IPS-18c (cell line): ENCODE measurements around the gene MOB1A.

Source experiments
- H3K4me3 ChIP-seq: 2 replicates; pipeline ENCODE4 v1.7.0; 2013; ENCODE audit warnings: low read depth, mild to moderate bottlenecking, low read length, moderate library complexity; ENCODE audit not compliant: insufficient read depth
- H3K9me3 ChIP-seq: one replicate; pipeline ENCODE4 v1.6.1; 2013; ENCODE audit warnings: mild to moderate bottlenecking, low read length, moderate library complexity; ENCODE audit not compliant: control insufficient read depth, insufficient read depth

The MOB1A gene

DNA sequence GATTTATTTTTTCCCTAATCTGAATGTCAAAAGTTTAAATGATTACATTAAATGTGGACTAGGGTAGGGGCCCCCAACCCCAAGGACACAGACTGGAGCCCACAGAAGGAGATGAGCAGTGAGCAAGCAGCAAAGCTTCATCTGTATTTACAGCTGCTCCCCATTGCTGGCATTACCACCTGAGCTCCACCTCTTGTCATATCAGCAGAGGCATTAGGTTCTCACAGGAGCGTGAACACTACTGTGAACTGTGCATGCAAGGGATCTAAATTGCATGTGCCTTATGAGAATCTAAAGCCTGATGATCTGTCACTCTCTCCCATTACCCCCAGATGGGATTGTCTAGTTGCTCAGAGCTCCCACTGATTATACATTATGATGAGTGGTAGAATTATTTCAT lies 3.8 kb downstream of the MOB1A start:
- H3K9me3 ChIP-seq: no peaks in the 10 kb centered on the region
- no peak overlapping the region for H3K4me3 ChIP-seq

DNA sequence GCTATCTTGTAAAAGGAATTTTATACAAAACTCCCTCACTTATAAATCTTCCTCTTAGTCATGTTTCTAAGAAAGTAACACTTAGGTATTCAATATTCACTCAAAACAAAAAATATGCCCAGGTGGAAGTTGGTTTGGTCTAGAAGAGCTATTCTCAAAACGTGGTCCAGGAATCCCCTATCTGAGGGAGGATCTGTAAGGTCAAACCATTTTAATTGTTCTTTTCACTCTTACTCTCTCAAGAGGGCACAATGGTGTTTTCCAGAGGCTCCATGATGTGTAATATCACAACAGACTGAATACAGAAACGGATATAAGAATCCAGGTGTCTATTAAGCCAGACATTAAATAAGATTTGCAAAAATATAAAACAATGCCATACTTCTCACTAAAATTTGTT lies 9.9 kb downstream of the MOB1A start:
- Histone ChIP-seq H3K9me3 (peaks cover 2% of the 10 kb centered on the region), H3K4me3 (no peak overlapping the region)

DNA sequence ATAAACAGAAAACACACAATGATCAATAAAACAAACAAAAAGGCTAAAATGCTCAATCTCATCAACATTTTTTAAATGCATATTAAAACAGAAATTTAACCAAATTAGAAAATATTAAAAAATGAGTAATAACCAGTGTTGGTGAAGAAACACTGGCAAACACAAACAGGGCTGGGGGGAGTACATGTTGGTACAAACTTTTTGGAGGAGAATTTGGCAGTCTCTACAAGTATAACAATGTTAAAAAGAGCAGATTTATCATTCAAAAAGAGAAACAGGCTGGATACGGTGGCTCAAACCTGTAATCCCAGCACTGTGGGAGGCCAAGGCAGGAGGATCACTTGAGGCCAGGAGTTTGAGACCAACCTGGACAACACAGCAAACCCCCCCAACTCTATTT lies 13.9 kb downstream of the MOB1A start:
- Histone ChIP-seq H3K4me3 (no peak overlapping the region), H3K9me3 (peaks cover 2% of the 10 kb centered on the region)

DNA sequence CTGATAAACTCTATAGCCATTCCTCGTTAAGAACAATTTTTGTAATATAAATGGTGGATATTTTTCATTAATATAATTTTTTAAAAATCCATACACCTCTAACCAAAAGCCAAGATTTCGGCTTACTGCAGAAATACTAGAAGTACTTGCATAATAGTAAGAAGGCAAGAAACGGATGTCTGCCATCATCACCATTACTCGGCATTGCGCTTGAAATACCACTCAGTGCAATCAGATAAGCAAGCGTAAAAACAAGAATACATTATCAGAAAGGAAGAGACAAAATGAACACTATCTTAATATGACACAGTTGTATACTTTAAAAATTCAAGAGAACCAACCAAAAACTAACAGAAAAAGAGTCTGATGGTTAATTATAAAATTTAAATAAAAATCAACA lies 15.7 kb downstream of the MOB1A start:
- Histone ChIP-seq H3K4me3 (no peak overlapping the region), H3K9me3 (peaks cover 2% of the 10 kb centered on the region)

DNA sequence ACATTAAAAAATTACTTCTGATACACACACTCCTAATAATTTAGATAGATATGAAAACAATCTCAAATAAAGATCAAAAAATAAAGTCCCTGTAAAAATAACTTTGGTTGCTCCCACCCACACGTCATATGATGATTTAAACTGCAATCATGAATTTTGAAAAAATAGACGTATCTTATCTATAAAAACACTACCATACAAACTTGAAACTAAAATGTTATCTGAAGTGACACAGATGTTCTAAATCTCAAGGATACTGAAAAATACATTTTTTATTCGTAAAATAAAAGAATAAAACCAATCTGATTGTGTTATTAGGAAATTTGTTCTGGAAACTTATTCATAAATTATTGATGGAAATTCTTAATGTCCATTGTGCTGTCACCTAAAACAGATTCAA lies 22.8 kb downstream of the MOB1A start:
- Histone ChIP-seq H3K4me3 (no peak overlapping the region), H3K9me3 (no peaks in the 10 kb centered on the region)

DNA sequence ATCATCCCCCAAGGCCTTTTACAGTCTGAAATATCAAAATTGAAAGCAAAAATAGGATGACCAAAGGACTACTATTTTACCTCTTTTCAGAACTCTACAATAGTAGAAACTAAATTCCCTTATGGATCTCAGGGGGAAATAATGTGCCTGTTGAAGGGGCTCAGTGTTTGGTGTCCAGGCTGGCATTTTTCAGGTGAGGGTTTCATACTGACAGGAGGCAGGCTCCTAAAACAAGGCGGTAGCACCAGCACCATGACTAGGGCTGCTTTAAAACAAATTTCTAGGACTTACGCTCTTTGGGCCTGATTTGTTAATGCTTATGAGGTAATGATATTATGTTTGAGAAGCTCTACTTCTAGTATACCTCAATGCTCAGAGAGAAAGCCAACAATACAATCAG lies 25.7 kb downstream of the MOB1A start:
- no peak overlapping the region for H3K4me3 ChIP-seq

DNA sequence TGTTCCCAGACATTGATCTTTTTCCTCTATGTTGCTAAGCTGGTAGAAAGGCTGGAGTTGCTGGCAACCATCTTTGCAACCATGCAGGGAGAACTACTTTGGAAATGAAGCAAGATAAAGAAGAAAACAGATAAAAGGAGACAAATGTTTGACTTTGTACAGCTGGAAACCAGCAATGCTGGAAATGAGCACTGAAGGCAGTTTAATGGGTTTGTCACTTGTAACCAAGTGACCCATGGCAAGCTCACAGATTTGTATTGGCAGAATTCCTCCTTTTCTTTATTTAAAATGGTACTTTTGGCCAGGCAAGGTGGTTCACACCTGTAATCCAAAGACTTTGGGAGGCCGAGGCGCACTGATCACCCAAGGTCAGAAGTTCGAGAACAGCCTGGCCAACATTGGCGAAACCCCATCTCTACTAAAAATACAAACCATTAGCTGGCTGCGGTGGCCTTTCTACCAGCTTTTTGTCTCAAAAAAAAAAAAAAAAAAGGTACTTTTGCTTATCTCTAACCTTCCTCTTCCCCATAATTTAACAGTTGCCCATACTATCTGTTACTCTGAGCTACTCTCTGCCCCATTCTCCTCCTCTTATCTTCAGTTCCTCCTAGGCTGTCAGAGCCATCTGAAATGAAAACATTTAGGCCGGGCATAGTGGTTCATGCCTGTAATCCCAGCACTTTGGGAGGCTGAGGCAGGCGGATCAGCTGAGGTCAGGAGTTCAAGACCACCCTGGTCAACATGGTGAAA lies 28.9 kb downstream of the MOB1A start:
- no peak overlapping the region for H3K4me3 ChIP-seq
- H3K9me3 ChIP-seq: no peaks in the 10 kb centered on the region

More for the DNA sequence above, 25.7 kb downstream of the MOB1A start:
- no peaks in the 10 kb centered on the region for H3K9me3 ChIP-seq

DNA sequence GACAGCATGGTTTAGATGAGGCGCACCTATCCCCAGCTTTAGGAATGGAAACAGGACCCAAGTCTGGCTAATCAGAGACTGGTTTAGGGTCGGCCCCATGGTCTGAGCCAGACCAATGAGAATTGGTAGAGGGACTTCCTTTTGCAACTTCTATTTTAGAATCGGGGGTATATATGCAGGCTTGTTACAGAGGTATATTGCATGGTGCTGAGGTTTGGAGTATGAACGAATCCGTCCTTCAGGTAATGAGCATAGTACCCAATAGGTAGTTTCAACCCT lies 29.5 kb downstream of the MOB1A start:
- H3K9me3 ChIP-seq: no peaks in the 10 kb centered on the region
- no peak overlapping the region for H3K4me3 ChIP-seq

DNA sequence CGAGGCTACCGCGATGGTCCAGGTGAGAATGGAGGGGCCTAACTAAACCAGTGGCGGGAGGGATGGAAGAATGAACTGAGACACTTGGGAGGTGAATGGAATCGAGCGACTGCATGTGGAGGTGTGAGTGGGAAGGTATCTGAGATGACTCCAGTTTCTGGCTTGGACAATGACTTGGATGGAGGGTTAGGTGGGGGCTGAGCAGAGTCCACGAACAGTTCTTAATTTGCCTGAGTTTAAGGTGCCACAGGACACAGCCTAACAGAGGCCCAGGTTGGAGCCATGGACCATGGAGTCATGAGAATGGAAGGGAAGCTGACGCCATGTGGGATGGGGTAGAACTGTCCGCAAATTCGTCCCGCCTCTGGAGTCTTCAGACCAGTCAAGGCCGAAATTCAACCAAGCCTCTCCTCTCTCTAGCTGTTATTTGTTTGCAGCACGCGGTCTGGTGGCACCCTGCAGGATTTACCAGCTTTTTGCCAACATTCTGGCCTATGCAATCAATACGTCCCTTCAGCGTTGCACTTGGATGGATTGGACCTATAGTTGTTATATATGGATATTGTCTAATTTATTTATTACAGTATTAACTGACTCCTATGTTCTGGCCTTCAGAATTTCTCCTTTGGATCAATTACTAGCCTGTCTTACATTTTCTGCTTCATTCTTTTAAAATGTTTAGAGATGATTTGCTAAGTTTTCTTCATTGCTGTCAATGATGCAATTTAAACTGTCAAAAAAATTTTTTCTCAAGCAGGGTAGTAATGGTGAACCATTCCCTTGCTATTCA lies 30.0 kb downstream of the MOB1A start:
- no peaks in the 10 kb centered on the region for H3K9me3 ChIP-seq

DNA sequence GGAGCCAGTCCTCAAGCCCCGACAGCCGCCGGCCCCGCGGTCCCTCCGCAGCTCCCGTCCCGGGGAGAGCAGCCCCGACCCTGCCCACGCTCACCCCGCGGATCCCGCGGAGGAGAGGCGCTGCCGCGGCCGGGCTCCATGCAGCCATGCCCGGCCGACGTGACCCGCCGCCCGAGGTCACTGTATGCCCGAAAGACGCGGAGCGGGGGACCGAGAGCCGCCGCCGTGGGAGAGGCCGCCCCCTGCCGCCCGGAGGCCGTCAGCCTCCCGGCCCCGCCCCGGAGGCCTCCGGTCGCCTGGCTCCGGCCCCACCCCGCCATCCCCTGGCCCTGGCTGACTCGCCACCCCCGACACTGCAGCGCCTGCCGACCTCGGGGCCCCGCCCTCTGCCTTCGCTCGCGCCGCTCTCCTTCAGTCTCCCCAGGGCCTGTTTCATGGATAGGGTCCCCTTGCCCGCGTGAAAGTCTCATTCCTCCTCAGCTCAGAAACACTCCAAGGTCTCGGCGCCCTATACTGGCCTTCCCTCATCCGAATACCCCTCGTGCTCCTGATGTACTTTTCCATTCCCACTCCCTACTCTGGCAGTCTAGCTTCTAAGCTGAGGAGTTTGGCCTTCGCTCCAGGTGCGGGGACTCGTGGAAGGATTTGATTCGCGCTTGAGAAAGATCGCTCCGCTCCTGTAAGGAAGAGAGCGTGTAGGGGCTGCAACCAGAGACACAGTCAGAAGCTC lies 30.8 kb downstream of the MOB1A start, which contains the start of gene BOLA3:
Gene BOLA3 (minus strand): TSS at position 186 of the 730 bp plus-strand sequence. CDS start 38 bp downstream, at position 148.
- H3K4me3 ChIP-seq: peak within 1 kb of the TSS; percentile 86
- no peaks in the 10 kb centered on the region for H3K9me3 ChIP-seq

More for the DNA sequence above, 30.0 kb downstream of the MOB1A start:
- H3K4me3 ChIP-seq: peak overlapping the region; percentile 86

DNA sequence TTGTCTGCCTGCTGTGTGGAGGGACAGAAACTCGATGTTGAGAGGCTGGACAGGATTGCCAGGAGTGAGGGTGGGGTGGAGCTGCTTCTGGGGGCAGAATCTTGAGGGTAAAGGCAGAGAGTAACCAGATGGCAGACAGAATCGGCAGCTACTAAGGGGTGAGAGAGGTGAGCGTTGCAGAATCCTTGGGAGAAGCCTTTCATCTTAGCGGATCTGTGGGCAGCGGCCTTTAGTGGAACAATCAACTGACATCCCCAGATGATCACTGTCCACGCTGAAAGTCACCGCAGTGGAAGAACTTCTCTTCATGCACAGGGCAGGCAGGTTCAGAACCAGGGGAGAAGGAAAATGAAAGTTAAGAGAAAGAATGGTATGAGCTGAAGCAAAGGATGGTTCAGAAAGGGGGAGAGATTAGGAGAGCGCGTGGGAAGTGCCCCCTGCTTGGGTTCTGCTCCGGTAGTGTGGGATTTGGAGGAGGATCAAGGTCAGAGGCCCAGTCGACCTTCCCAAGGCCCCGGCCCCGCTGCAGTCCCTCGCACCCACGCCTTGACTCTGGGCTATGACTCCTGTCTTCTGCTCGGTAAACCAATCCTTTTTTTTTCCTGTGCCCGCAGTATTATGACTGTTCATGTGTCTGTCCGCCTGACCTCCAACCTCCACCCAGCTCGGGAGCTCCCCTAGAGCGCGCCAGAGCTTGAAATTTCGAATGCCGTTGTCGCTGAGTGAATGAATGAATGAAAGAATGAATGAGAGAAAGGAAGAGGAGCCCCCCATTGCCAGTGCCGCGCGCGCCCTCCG lies 31.6 kb downstream of the MOB1A start:
- Histone ChIP-seq H3K4me3 (peak overlapping the region; percentile 86), H3K9me3 (no peaks in the 10 kb centered on the region)

DNA sequence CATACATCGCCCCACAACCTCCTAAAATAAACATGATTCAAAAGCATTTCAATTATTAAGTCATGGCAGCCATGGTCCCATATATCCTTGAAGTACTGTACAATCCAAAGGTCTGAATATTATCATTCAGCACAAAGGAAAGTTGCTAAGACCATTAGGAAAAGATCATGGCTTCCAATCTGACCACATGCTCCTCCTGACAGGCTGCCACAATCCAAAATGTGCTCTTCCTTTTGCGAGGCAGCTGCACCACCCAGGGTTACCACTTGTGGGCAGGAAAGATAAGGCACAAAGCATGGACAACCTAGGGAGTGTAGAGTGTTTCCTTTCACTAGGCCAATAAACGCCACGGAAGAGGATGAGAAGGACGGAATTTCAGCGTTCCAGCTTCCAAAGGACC lies 36.3 kb downstream of the MOB1A start:
- Histone ChIP-seq H3K4me3 (no peak overlapping the region), H3K9me3 (no peaks in the 10 kb centered on the region)

DNA sequence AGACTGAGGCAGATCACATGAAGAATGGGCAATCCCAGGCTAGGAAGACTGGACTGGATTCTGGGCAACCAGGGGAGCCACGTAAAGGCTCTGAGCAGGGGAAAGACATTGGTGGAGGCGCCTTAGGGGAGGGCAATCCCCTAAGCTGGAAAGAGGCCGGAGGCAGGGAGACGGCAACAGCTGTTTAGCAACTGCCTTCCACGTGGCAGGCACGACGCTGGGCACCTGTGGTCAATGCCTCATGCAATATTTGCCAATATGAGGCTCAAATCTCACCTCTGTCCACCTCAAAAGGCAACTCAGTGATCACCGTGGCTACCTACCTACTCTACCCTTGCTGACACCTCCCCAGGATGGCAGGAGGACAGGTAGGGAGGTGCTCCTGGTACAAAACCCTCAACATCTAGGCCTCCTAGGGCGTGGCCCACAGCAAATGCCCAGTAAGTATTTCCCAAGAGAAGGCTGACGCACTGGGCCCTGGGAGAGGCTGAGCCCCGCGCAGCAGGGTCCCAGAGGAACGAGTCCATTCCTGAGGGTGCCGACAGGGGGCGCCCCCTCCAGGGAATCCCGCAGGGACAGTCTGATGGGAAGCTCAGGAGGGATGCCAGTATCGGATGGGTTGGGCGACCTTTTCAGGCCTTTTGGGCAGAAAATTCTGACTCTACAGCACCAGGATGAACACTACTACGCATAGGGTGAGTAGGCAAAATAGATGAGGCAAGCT lies 39.9 kb downstream of the MOB1A start:
- H3K4me3 ChIP-seq: no peak overlapping the region
- peaks cover 2% of the 10 kb centered on the region for H3K9me3 ChIP-seq

DNA sequence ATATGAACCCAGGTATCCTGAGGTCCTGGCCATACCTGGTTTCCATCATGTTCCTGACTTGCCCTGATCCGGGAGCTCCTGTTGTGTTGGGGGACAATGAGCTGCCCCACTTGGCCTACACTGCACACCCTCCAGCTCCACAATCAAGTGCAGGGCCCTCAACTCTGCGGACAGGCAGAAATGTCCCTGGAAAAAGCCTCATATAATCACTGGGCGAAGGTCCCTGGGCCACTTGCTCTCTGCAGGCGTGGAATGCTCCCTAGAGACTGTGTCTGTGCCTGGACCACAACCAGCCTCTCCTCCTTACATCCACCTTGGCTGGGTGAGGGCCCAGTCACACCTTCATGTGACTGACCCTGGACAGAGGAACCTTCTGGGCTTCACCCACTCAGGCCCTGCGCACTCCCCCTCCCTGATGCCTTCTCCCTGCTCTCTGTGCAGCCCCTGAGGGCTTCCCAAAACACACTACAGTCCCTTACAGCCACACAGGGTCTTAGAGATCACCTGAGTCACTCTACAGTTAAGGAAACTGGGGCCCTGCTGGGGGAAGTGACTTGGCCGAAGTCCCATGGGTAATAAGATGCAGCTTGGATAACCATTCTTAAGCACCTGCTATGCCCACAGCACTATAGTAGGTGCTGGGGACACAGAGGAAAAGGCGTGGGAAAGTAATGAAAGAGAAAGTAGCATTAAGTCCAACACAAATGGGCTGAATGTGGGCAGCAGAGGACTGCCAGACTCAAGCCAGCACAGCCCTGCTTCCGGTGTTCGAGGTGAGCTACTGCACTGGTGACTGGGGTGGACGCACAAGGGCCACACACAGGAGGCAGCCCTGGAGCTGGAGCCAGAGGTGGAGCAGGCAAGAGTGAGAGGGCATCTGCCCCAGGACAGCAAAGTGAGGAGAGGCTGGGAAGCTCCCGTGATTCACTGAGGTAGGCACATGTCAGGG lies 40.8 kb downstream of the MOB1A start:
- peaks cover 2% of the 10 kb centered on the region for H3K9me3 ChIP-seq
- H3K4me3 ChIP-seq: no peak overlapping the region

DNA sequence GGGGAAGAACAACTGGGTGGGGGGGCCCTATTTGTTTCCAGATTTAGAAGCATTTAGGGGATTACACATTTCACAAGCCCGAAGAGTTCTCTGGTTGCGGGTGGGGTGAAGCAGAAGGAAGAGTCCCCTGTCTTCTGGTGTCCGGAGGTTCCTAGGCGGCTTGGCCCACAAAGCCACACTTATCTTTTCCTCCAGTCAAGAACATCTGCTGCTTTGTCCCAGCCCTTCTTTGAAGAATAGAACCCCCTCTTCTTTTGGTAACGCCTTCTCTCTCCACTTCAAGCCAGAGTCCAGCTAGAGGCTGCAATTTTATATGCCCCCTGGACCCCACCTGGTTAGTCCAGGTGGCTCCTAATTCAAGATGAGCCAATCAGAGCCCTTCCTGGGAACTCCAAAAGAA lies 46.8 kb downstream of the MOB1A start:
- Histone ChIP-seq H3K9me3 (no peaks in the 10 kb centered on the region), H3K4me3 (no peak overlapping the region)
